ENCODE measurements around the gene CCDC13. TPM values are rescaled to one million over a fixed set of nuclear protein-coding genes. Genes with fewer than 3 reads are reported as not detected.

CCDC13 gene
- total and polyA plus RNA-seq, 5 donors: 0.26 to 1.8 (median 0.90) TPM; not detected in 1

DNA sequence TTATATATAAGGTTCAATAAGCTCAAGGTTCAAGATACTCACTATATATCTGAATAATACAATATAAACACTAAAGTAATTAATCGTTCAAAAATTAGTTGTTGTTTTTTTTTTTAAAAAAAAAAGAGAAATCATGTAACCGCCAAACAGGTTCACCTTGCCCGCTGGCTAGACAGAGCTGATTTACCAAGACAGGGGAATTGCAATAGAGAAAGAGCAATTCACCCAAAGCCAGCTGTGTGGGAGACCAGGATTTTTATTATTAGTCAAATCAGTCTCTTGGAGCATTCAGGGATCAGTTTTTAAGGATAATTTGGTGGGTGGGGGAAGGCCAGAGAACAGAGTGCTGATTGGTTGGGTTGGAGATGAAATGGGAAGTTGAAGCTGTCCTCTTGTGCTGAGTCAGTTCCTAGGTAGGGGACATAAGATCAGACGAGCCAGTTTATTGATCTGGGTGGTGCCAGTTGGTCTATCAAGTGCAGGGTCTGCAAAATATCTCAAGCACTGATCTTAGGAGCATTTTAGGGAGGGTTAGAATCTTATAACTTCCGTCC, 23.4 kb upstream of the CCDC13 start:
- no peak overlapping the region for H3K4me3 ChIP-seq (ENCODE audit: low read length)
- 93% methylated on average over 4 of the region's 5 CpGs for whole genome bisulfite sequencing
- H3K27ac ChIP-seq (ENCODE audit: low read length): no peak overlapping the region
- H3K27me3 ChIP-seq (ENCODE audit: control insufficient read depth, insufficient read depth): no peaks in the 10 kb centered on the region
- H3K9me3 ChIP-seq (ENCODE audit: control insufficient read depth, low read length): no peaks in the 10 kb centered on the region
- no peak for DNase-seq
- ATAC-seq: no peak
- intact Hi-C loops (cut with DNase I): no loop called here
- H3K4me1 ChIP-seq (ENCODE audit: control insufficient read depth, insufficient read depth, low read length): peaks cover 1% of the 10 kb centered on the region

DNA sequence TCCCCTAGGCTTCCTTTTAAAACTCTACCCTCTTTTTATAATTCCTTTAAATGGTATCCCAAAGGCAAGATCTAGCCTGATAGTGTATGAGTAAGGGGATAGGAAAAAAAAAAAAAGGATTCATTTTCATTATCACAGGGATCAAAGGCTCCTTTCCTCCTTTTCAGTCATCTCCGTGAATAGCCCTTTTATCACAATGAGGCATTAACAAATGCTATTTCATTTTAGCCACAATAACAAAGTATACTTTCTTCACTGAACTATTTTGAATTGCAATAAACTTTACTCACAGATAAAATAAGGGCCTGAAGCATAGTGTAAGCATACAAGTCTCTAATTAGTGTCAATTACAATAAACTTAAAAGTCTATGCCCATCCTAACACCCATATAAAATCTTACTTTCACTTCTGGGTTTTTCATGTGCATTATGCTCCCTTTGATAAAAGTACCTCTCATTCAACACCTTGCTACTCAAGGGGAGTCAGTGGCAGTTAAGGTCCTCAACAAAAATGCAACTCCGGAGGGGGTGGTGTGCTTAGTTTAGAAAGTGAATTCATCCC, 22.6 kb upstream of the CCDC13 start:
- Histone ChIP-seq H3K9me3 (ENCODE audit: control insufficient read depth, low read length) (no peaks in the 10 kb centered on the region), H3K27ac (ENCODE audit: low read length) (no peak overlapping the region), H3K4me1 (ENCODE audit: control insufficient read depth, insufficient read depth, low read length) (peaks cover 1% of the 10 kb centered on the region), H3K4me3 (ENCODE audit: low read length) (no peak overlapping the region), H3K27me3 (ENCODE audit: control insufficient read depth, insufficient read depth) (no peaks in the 10 kb centered on the region)
- ATAC-seq (no peak), DNase-seq (no peak)
- WGBS: 88% methylated on average over 2 of the region's 2 CpGs
- intact Hi-C loops (cut with DNase I): no loop called here

- H3K4me3 ChIP-seq (ENCODE audit: low read length): no peak overlapping the region
- no peak overlapping the region for H3K27ac ChIP-seq (ENCODE audit: low read length)
- intact Hi-C loops (cut with DNase I): no loop called here
- peaks cover 3% of the 10 kb centered on the region for H3K4me1 ChIP-seq (ENCODE audit: control insufficient read depth, insufficient read depth, low read length)
- no peaks in the 10 kb centered on the region for H3K27me3 ChIP-seq (ENCODE audit: control insufficient read depth, insufficient read depth)
- no peaks in the 10 kb centered on the region for H3K9me3 ChIP-seq (ENCODE audit: control insufficient read depth, low read length)
- 74% methylated on average over 6 of the region's 6 CpGs for WGBS
- ATAC-seq (no peak), DNase-seq (no peak)
These were observed 17.7 kb upstream of the CCDC13 start for GRCh38 chr3:42790714-42791229.

GRCh38 chr3:42786631-42787030, 13.6 kb upstream of the CCDC13 start:
- ATAC-seq: no peak
- 96% methylated on average over 2 of the region's 2 CpGs for WGBS
- Histone ChIP-seq H3K4me1 (ENCODE audit: control insufficient read depth, insufficient read depth, low read length) (peaks cover 1% of the 10 kb centered on the region), H3K27me3 (ENCODE audit: control insufficient read depth, insufficient read depth) (no peaks in the 10 kb centered on the region), H3K27ac (ENCODE audit: low read length) (no peak overlapping the region), H3K9me3 (ENCODE audit: control insufficient read depth, low read length) (no peaks in the 10 kb centered on the region), H3K4me3 (ENCODE audit: low read length) (no peak overlapping the region)
- intact Hi-C loops (cut with DNase I): loop anchor here in 2 of 4 donors (10.0 kb wide), 1 partner anchor 48 kb away; no protein-coding TSS in a partner anchor
- no peak for DNase-seq

GRCh38 chr3:42786212-42786611, 13.2 kb upstream of the CCDC13 start:
- Histone ChIP-seq H3K4me3 (ENCODE audit: low read length) (no peak overlapping the region), H3K27me3 (ENCODE audit: control insufficient read depth, insufficient read depth) (no peaks in the 10 kb centered on the region), H3K9me3 (ENCODE audit: control insufficient read depth, low read length) (no peaks in the 10 kb centered on the region), H3K4me1 (ENCODE audit: control insufficient read depth, insufficient read depth, low read length) (peaks cover 1% of the 10 kb centered on the region), H3K27ac (ENCODE audit: low read length) (no peak overlapping the region)
- DNase-seq (no peak), ATAC-seq (no peak)
- intact Hi-C loops (cut with DNase I): loop anchor here in 2 of 4 donors (10.0 kb wide), 1 partner anchor 49 kb away; no protein-coding TSS in a partner anchor
- 37% methylated on average over 1 of the region's 1 CpG for WGBS

GRCh38 chr3:42780892-42781700, 8.0 kb upstream of the CCDC13 start:
- DNase-seq (no peak), ATAC-seq (peak; percentile 67 to 70)
- intact Hi-C loops (cut with DNase I): loop anchor here in 3 of 4 donors (2.0 to 10.0 kb wide), 3 partner anchors 54 to 101 kb away; no protein-coding TSS in a partner anchor
- Histone ChIP-seq H3K27me3 (ENCODE audit: control insufficient read depth, insufficient read depth) (no peaks in the 10 kb centered on the region), H3K4me3 (ENCODE audit: low read length) (no peak overlapping the region), H3K4me1 (ENCODE audit: control insufficient read depth, insufficient read depth, low read length) (no peaks in the 10 kb centered on the region), H3K27ac (ENCODE audit: low read length) (no peak overlapping the region), H3K9me3 (ENCODE audit: control insufficient read depth, low read length) (no peaks in the 10 kb centered on the region)
- 54% methylated on average over 11 of the region's 11 CpGs for WGBS

DNA sequence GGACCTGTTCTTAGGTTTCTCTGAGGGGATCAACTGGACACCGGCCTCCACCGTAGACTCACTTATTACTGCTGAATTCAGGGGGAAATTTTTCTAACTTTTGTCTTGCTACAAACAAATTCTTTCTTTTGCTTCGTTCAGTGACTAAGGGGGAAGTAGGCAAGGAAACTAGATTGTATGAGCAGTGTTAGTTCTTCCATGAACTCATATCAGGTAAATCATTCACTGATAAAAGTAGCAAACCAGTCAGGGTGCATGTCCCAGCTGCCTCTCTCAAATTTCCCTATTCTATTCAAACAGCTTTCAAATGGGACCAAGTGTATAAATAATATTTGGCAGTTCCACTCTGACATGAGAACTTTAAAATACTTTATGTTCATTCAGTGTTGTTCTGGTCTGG, 7.3 kb upstream of the CCDC13 start:
- Histone ChIP-seq H3K27ac (ENCODE audit: low read length) (no peak overlapping the region), H3K4me1 (ENCODE audit: control insufficient read depth, insufficient read depth, low read length) (no peaks in the 10 kb centered on the region), H3K27me3 (ENCODE audit: control insufficient read depth, insufficient read depth) (no peaks in the 10 kb centered on the region), H3K4me3 (ENCODE audit: low read length) (no peak overlapping the region), H3K9me3 (ENCODE audit: control insufficient read depth, low read length) (no peaks in the 10 kb centered on the region)
- intact Hi-C loops (cut with DNase I): loop anchor here in 3 of 4 donors (2.0 to 10.0 kb wide), 3 partner anchors 54 to 102 kb away; no protein-coding TSS in a partner anchor
- ATAC-seq: no peak
- DNase-seq: no peak
- WGBS: 74% methylated on average over 3 of the region's 3 CpGs

- WGBS: 44% methylated on average over 2 of the region's 2 CpGs
- peak in 1 of 3 donors; percentile 22 for DNase-seq
These were observed 5.6 kb upstream of the CCDC13 start for GRCh38 chr3:42778644-42779043.

GRCh38 chr3:42773409-42773751, 327 bp upstream of the CCDC13 start:
- no peaks in the 10 kb centered on the region for H3K4me1 ChIP-seq (ENCODE audit: control insufficient read depth, insufficient read depth, low read length)
- no peaks in the 10 kb centered on the region for H3K27me3 ChIP-seq (ENCODE audit: control insufficient read depth, insufficient read depth)
- peak overlapping the region; percentile 73 for H3K4me3 ChIP-seq (ENCODE audit: low read length)
- WGBS: 9% methylated on average over 6 of the region's 6 CpGs
- no peaks in the 10 kb centered on the region for H3K9me3 ChIP-seq (ENCODE audit: control insufficient read depth, low read length)
- ATAC-seq: no peak
- DNase-seq: no peak
- H3K27ac ChIP-seq (ENCODE audit: low read length): no peak overlapping the region
- intact Hi-C loops (cut with DNase I): no loop called here

More at GRCh38 chr3:42778644-42779043, 5.6 kb upstream of the CCDC13 start:
- H3K27me3 ChIP-seq (ENCODE audit: control insufficient read depth, insufficient read depth): no peaks in the 10 kb centered on the region
- peak; percentile 80 to 83 for ATAC-seq
- H3K27ac ChIP-seq (ENCODE audit: low read length): no peak overlapping the region
- intact Hi-C loops (cut with DNase I): no loop called here
- H3K4me1 ChIP-seq (ENCODE audit: control insufficient read depth, insufficient read depth, low read length): no peaks in the 10 kb centered on the region
- H3K4me3 ChIP-seq (ENCODE audit: low read length): no peak overlapping the region
- H3K9me3 ChIP-seq (ENCODE audit: control insufficient read depth, low read length): no peaks in the 10 kb centered on the region

DNA sequence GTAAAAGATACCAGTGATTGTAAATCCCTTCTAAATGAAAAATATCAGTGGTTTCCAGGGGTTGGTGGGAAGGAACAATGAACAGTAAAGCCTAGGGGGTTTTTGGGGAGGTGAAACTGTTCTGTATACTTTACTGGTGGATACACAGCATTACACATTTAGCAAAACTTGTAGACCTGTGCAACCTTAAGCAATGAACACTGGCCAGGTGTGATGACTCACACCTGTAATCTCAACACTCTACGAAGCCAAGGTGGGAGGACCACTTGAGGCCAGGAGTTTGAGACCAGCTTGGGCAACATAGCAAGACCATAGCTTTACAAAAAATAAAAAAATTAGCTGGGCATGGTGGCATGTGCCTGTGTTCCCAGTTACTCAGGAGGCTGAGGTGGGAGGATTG, 1.8 kb downstream of the CCDC13 start:
- intact Hi-C loops (cut with DNase I): no loop called here
- 88% methylated on average over 1 of the region's 1 CpG for WGBS
- ATAC-seq (no peak), DNase-seq (no peak)
- H3K27ac ChIP-seq (ENCODE audit: low read length): no peak overlapping the region
- H3K4me1 ChIP-seq (ENCODE audit: control insufficient read depth, insufficient read depth, low read length): no peaks in the 10 kb centered on the region
- H3K9me3 ChIP-seq (ENCODE audit: control insufficient read depth, low read length): no peaks in the 10 kb centered on the region
- H3K27me3 ChIP-seq (ENCODE audit: control insufficient read depth, insufficient read depth): no peaks in the 10 kb centered on the region
- H3K4me3 ChIP-seq (ENCODE audit: low read length): no peak overlapping the region

All from right cardiac atrium (tissue), 5 donors.